Keratinocyte (primary cell): ENCODE data around the gene MED27.

Experiments
- EZH2 ChIP-seq: IDR thresholded peaks from one replicate; pipeline ENCODE4 v1.6.1; 2012; ENCODE audit warnings: inconsistent platforms, mild to moderate bottlenecking, low read length, moderate library complexity
- TF ChIP-seq, protein P1 (sequence below), 3 experiments: IDR thresholded peaks in 1 of 3; conservative IDR thresholded peaks in 1 of 3; optimal IDR thresholded peaks in 1 of 3; 2 replicates in 2 of 3; 3 replicates in 1 of 3; pipeline versions ENCODE3 to v1.5.1; 2011; ENCODE audit warnings: low read length in 3 of 3, mild to moderate bottlenecking in 3 of 3, moderate library complexity in 2 of 3, control low read depth in 1 of 3, inconsistent platforms in 1 of 3; ENCODE audit not compliant: insufficient read depth in 2 of 3; ENCODE audit errors: extremely low read depth in 1 of 3

GRCh38 chr9:131951155-131951554, 128.5 kb downstream of the MED27 start:
- TF ChIP-seq, protein P1, sequence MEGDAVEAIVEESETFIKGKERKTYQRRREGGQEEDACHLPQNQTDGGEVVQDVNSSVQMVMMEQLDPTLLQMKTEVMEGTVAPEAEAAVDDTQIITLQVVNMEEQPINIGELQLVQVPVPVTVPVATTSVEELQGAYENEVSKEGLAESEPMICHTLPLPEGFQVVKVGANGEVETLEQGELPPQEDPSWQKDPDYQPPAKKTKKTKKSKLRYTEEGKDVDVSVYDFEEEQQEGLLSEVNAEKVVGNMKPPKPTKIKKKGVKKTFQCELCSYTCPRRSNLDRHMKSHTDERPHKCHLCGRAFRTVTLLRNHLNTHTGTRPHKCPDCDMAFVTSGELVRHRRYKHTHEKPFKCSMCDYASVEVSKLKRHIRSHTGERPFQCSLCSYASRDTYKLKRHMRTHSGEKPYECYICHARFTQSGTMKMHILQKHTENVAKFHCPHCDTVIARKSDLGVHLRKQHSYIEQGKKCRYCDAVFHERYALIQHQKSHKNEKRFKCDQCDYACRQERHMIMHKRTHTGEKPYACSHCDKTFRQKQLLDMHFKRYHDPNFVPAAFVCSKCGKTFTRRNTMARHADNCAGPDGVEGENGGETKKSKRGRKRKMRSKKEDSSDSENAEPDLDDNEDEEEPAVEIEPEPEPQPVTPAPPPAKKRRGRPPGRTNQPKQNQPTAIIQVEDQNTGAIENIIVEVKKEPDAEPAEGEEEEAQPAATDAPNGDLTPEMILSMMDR (optimal IDR thresholded peaks at IDR 0.05 in 1 of 3, IDR thresholded peaks at IDR 0.05 in 1 of 3, conservative IDR thresholded peaks at IDR 0.05 in 1 of 3; ENCODE audit: extremely low read depth in 1 of 3, insufficient read depth in 2 of 3, low read length in 3 of 3) = no peak
- TF ChIP-seq EZH2 = no peak
